NCI-H1694 treated with DMSO at 0.1 percent for 48 hours (cell line): ENCODE data around the gene PARVA.

ENCODE experiments used
- DNase-seq: peaks from one replicate; lab custom pipeline; 2025; lab: John Stamatoyannopoulos, UW

Gene PARVA

DNA sequence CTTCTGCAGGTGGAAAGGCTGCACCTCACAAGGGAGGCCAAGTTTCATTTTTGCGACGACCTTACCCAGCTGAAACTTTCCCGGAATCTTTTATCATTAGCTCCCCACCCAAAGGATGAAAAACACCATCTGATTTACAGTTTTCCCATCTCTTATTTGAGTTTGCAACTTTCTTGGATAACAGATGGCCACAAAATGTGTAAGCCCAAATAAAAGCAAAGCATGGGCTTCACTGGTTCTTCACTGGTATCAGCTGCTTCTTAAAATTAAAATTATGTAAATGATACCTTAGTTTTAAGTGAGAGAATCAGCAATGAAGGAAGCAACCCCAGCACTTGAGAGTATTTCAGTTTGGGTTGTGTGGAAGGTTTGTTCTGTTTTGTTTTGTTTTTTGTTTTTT, 55.8 kb downstream of the PARVA start:
- DNase-seq = no peak

DNA sequence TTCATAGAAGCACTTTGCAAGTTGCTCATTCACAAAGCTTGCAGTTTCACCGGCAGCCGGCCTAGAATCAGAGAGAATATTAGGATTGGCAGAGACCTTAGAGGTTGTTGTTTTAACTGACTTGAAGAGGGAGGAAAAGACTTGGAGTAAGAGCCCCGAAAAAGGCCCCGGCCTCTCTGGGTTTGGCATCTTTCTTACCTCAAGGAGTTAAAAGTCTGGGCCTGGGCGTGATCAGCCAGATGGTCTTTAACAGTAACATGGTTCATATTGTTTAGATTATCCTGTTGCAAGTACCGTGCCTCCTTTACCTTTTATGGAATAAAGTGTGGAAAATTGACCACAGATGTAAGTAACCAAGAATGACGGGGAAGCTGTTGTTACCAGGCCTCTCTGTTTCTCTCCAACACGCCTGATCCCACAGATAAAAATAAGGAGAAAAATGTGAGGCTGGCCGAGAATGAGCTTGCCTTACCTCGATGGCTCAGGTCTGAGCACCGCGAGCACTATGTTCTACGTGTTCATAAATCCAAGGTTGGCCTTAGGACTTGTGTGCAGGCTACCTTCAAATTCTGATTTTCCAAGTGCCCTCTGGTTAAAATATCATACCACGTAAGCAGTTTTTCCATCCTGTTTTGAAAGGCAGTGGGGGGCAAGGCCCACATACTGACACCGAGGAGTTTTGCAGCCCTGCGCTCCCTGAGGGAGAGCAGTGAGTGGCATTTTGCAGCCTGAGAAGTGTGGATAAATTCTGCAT, 56.4 kb downstream of the PARVA start:
- no peak for DNase-seq

DNA sequence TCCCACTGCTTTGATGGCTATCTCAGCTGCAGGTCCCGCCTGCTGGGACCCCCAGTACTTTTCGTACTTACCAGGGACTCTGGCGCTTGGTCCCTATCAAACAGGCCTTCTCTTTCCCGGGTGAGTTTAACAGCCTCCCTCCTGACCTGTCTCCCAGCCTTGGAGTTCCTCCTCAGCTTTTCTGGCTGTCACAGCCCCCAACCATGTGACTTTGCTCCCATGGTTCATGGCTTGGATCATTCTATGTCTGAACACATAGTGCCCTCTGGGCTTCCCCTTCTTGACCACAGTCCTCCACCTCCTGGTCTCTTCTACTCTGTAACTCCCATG, 56.9 kb downstream of the PARVA start:
- no peak for DNase-seq

DNA sequence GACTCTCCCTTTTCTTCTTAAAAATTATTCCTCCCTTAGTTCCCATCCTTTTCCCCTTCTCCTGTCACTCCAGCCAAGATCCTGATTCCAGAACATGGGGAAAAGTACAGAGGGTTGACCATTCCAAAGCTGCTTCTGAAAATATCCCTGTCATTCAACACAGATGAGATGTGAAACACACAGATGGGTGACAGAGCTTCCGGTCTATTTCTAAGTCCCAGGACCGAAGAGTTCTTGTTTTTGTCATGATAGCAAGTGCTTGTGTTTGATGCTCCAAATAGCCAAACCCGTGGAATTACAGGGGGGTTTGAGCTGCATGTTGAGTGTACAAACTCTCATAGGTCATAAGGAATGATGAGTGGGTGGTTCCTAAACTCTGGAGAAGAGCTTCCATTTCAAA, 57.9 kb downstream of the PARVA start:
- DNase-seq = no peak

DNA sequence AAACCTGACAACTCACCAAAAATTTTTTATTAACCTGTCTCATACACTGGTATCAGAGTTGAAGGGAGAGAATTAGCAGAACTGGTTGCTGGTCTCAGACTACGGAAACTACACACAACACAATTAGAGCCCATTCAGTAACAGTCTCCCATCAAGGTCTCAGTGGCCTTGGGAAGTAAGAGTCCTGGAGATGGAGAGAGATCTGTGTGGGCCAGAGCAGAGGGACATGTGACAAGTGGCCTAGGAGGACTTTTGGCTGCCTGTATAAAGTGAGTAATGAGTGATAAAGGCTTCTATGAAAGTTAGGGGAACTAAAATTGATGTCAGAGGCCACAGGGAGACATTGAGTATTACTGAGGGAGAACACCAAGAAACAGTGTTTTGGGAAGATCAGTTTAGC, 58.9 kb downstream of the PARVA start:
- no peak for DNase-seq

DNA sequence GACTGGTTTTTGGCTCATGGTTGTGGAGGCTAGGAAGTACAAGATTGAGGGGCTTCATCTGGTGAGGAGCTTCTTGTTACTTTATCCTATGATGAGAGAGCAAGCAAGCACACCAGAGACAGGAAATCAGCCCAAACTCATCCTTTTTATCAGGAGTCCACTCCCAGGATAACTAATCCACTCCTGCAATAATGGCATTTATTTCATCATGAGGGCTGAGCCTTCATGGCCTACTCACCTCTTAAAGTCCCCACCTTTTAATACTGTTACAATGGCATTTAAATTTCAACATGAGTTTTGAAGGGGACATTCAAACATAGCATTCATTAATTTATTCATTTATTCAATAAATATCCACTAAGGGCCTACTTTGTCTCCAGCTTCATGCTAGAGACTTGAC, 60.9 kb downstream of the PARVA start:
- no peak for DNase-seq

DNA sequence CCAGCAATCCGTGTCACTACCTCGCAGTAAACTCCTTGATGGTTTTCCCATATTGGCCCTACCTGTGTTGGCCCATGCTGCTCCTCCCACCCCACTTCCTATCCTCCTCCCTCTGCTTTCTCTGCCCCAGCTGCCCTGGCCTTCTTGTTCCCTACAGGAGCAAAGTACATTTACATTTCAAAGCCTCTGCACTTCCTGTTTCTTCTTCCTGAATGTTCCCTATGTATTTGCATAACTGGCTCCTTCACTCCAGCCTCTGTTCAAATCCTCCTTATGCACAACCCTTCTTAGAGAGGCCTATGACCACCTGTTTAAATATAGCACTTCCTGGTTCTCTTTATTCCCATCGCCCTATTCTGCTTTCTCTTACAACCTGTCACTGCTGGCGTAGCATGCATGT, 62.2 kb downstream of the PARVA start:
- no peak for DNase-seq

DNA sequence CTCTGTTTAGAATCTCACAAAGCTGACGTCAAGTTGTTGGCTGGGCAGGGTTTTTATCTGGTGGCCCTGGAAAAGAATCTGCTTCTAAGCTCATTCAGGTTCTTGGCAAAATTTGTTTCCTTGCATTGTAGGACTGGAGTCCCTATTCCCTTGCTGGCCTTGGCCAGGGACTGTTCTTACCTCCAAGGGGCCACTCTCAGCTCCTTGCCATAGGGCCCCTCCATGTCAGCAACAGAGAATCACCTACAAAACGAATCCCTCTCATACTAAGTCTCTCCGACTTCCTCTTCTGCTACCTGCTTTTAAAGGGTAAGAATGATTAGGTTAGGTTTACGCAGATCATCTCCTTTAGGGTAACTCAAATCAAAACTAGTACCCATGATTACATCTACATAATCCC, 63.2 kb downstream of the PARVA start:
- no peak for DNase-seq

DNA sequence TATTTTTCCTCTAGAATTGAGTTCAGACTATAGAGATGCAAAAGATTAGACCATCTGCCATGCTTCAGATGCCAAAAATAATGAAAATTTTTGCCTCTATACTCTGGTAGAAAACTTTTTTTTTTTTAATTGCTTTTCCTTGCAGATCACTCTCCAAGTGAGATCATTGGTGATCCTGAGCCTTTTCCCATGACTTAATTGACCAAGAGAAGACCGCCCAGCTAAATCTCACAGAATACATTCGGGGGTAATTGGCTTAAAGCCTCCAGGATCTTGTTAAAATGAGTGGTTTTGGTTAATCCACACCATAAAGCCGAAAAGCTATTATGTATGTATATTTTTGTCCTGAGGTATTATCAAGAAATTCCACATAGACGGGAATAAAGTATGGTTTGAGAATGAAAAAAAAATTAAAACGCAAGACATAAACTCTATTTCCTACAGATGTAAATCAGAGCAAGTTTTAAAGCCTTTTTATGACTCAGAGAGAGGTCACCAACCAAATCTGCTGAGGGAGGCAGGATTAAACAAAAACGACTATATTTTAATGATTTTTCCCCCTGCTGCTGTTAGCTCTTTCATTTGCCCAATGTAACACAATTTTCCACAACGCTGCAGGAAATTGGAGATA, 64.0 kb downstream of the PARVA start:
- DNase-seq = no peak

DNA sequence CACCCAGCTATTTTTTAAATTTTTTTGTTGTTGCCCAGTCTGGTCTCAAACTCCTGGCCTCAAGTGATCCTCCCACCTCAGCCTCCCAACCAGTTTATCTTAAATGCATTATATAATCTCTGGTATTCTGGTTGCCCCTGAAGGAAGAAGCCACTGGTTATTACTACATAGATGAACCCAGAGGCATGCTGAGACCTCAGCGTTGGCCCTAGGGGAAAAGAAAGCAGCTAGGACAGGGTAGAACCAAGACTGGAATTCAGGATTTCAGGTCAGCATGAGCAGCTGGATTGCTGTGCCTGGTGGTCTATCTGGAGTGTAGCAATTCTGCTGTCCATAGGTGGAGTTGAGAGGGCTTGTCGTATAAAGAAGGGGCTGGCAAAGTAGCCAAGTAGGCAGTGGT, 67.2 kb downstream of the PARVA start:
- DNase-seq = no peak

DNA sequence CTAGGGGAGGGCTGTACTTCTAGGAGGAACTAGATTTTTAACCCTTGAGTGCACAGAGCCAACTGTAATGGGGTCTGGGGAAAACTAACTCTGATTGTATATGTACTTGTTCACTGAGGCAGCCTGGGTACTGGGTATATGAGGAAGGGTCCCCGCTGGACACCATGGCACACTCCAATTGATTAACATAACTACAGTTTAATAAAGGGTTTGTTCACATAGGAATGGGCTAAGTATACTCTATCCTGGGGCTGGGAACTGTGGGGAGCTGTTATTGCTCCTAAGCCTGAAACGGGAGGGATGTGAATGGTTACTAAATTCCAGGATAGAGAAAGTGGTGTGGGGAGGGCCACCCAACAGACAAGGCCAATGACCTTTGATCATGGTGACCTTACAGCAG, 67.6 kb downstream of the PARVA start:
- DNase-seq = no peak

DNA sequence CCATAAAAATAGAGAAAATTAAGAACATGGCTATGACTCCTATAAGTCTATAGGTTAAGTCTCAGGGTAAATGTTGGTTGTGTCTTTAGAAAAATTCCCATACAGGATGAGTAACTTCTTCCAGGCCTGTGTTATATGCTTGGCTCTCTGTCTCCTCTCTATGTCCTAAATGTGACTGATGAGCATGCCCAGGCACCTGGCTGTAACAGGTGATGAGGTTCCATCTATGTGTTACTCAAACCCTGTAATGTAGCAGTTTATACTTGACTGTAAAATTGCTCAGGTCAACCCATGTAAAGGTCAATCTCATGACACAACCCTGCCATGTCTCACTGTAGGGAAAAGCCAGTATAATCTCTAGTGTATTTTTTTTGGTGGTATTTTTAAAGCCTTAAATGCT, 69.5 kb downstream of the PARVA start:
- DNase-seq = no peak

DNA sequence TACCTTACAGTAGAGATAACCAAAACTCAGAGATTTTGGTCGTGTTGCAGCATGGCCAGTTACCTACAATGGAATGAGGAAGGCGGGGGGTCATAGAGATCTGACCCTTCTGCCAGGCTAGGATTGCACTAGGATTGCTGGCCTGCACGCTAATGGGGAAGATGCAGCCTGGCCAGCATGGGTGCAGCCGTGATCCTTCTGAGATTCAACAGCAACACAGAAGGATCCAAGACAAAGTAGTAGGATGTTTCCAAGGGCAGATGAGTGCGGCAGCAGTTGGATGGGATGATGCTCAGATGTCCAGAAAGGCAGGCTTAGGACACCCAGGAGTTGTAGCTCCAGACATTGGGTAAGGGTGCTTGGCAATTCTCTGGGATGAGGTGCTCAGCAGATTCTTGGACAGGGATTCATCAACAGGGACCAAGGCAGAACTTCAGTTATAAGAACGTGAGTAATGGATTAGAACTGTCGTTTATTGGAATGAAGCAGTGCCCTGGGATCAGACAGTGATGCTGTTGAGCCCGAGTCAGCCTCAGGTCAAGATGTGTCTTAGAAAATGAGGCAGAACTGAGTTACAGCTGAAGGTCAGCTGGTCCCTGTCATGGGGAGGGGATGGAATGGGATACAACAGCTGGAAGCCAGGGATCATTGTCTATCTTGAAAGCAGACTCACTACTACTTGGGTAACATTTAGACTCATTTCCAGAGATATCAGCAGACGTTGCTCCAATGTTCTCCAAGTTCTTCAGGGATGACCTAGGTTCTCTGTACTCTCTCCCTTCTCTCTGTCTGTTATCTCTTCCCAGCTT, 71.0 kb downstream of the PARVA start:
- DNase-seq = no peak

DNA sequence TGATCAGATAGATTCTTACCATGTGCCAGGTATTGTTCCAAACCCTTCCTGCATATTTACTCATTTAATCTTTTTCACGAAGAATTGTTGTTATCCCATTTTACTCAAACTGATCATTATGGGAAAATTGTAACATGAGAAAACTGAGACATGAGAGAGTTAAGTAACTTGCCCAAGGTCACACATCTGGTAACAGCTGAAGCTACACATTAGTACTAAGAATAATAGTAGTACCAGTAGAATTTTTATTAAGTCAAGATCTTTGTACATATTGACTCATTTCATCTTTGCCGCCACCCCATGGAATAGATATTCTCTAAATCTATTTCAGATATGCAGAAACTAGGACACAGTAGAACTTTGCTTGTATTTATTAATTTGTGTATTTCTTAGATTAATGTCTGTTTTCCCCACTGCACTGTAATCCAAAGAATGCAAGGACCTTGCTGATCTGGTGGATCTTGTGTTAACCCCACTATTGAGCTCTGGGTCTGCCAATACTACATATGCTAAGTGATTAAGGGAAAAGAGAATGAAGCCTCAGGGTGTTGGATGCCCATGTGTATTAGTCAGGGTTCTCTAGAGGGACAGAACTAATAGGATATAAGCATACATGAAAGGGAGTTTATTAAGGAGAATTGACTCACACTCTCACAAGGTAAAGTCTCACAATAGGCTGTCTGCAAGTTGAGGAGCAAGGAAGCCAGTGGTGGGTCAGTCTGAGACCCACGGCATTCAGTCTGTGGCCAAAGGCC, 72.8 kb downstream of the PARVA start:
- no peak for DNase-seq

DNA sequence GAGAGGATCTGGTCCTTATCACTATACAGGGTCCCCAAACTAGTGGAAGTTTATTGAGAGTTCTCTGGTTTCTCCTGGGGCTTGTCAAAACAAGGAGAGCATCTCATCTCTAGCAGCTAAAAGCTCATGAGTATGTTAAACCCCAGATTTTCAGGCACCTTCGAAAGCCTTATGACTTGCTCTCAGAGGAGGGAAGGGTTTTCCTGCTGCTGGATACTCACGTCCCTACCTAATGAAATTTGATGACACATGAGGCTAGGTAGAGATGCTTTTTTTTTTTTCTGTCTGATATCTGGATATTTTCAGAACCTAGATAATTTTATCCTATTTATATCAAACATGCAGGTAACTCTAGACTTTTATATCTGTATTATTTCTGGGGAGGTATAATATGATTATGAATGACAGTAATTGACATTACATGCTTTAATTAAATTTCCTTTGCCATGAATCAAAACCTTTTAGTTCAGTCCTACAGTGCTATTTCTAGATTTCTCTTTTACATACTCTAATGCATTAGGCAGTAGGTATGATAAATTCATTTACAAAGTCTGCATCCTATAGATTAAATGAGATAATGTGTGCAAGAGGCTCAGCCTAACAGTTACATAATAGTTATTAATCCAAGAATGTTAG, 73.9 kb downstream of the PARVA start:
- no peak for DNase-seq

DNA sequence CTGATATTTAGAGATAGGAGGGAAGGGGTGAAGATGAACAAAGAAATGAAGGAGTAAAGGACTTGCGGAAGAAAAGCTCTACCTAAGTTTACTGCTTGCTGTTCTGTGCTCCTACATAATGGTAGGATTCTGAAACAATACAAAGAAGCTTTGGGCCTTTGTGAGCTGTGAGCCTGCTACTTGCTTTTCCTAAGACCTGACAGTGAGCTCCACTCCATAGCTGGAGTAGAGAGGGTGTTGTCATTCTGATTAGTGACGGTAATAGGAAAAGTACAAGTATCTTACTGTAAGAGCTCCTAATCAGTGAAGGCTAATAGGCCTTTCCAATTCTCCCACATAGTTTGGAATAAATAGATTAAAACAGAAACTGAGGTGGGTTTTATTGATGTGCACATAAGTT, 75.9 kb downstream of the PARVA start:
- no peak for DNase-seq

DNA sequence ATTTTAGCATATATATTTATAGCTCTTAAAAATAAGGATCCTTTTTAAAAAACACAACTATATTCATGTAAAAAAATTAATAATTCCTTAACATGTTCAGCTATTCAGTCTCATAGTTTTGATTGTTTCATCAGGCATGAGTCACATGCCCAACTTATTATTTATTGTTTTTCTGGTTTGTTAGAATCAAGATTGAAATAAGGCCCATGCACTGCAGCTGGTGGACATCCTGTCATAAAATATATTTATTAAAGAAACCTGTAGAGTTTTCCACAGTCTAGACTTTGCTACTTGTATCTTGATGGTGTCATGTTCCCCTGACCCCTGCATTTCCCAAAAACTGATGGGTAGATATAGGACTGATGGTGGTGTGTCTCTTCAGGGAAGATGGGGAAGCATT, 77.4 kb downstream of the PARVA start:
- no peak for DNase-seq

DNA sequence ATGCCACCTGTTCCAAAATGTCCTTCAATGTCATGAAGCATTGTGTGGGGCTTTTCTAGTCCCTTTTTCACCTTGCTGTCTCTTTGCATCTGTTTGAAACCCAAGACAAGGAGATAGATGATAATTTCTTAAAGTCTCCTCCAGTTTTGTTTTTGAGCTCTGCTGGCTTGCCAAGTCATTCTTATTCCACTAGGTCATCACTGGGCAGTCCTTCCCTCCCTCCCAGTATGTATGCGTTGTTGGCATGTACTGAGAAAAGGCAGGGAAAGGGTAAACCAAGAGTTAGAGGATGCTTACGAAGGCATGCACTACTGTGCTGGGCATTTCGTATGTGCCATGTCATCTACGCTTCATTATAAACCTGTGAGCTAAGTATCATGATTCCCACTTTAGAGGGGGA, 78.6 kb downstream of the PARVA start:
- no peak for DNase-seq

DNA sequence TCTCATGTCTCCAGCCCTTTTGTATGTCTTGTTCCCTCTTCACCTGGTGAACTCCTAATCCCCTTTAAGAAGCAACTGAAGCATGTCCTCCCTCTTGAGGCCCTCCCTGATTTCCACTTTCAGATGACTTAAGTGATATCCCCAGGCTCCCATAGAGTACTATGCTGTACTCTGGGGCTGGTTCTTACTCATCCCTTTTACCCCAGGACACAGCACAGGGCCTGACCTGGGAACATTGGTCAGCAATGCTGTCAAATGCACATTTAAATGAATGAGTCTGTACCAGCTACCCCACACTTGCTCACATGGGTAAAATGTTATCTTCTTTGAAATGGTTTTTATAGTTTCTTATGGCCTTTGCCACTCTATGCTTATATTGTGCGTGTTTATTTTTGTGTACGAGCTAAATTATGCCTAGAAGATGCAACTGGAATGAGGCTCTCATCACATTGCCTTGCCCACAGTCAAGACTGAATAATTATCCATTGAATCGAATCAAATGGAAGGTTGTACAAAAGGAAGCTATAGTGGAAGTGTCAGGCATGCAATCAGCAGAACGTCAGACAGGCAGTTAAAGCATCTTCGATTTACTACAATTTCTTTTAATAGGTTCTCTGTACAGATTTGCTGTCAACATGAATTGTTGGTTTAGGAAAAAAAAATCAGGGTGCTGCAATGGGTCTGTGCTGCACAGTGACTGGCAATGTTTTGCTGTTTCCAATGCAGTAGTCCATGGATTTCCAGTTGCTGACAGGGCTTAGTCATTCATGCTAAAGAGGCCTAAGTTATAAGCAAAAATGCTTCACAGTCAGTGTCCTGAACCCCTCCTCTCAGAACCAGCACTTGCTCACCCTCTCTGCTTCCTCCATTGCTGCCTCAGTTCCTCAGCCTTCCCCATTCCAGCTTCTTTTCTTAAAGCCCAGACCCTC, 79.5 kb downstream of the PARVA start:
- no peak for DNase-seq

DNA sequence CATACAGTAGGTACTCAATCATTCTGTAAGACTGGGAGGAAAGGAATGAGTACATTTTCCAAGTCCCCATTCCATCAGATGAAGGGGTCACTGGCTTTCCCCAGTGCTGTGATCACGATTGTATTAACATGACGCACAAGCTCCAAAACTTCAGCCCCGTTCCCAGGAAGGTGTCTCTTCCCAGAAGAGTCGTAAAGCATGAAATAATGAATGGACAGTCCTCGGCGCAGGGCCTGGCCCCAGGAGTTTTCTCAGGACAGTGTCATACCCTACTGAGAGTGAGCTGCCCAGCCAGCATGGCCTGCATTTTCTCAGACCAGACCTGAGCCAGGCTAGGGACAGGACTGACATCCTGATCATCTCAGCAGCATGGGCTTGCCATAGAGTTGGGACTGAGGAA, 80.7 kb downstream of the PARVA start:
- DNase-seq = no peak

DNA sequence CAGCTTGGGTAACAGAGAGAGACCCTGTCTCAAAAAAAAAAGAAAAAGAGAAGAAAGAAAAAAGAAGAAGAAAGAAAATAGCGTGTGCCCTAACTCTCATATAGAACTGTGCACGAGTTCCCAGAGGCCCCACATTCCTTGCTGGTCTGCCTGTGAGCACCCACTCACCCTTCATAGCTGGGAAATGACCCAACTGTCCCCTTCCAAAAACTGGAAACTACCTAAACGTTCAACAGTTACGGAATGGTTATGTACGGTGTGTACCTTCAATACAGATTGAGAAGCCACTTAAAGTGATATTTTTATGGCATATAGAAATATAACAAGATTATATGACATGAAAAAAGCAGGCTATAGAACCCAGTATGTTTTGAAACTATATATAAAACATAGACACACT, 82.0 kb downstream of the PARVA start:
- no peak for DNase-seq
